Measurements from ENCODE around the gene NPEPL1.
"Not testable (repeated sequence)": the region's sequence is repeated elsewhere in the genome, so short reads cannot be mapped to it uniquely, and the experiment has no call there.

The NPEPL1 gene

GRCh38 chr20:58692579-58693225, at the start of gene NPEPL1:
Gene NPEPL1 (plus strand): TSS chr20:58692800. CDS start chr20:58692901, 101 bp downstream.
- in situ Hi-C loops (cut with HindIII; ENCODE audit: low sequenced_read_pairs): no loop called here

- in situ Hi-C loops (cut with HindIII; ENCODE audit: low sequenced_read_pairs): not testable (repeated sequence)
These were observed 49.7 kb upstream of the NPEPL1 start for GRCh38 chr20:58642896-58643295.

- in situ Hi-C loops (cut with HindIII; ENCODE audit: low sequenced_read_pairs): no loop called here
These were observed 47.1 kb upstream of the NPEPL1 start for GRCh38 chr20:58645412-58645968.

- in situ Hi-C loops (cut with HindIII; ENCODE audit: low sequenced_read_pairs): no loop called here
These were observed 46.3 kb upstream of the NPEPL1 start for GRCh38 chr20:58646257-58646656.

- in situ Hi-C loops (cut with HindIII; ENCODE audit: low sequenced_read_pairs): no loop called here
These were observed 45.9 kb upstream of the NPEPL1 start for GRCh38 chr20:58646703-58647102.

GRCh38 chr20:58647162-58647795, 45.3 kb upstream of the NPEPL1 start:
- in situ Hi-C loops (cut with HindIII; ENCODE audit: low sequenced_read_pairs): no loop called here

GRCh38 chr20:58647796-58648501, 44.7 kb upstream of the NPEPL1 start:
- in situ Hi-C loops (cut with HindIII; ENCODE audit: low sequenced_read_pairs): no loop called here

- in situ Hi-C loops (cut with HindIII; ENCODE audit: low sequenced_read_pairs): not testable (repeated sequence)
These were observed 44.1 kb upstream of the NPEPL1 start for GRCh38 chr20:58648502-58648825.

GRCh38 chr20:58649288-58650180, 43.1 kb upstream of the NPEPL1 start:
- in situ Hi-C loops (cut with HindIII; ENCODE audit: low sequenced_read_pairs): no loop called here

GRCh38 chr20:58650181-58650775, 42.3 kb upstream of the NPEPL1 start:
- in situ Hi-C loops (cut with HindIII; ENCODE audit: low sequenced_read_pairs): no loop called here

GRCh38 chr20:58650776-58651558, 41.6 kb upstream of the NPEPL1 start, which contains the start of gene STX16:
Gene STX16 (plus strand): TSS chr20:58651283. CDS start chr20:58652007, 724 bp downstream.
- in situ Hi-C loops (cut with HindIII; ENCODE audit: low sequenced_read_pairs): no loop called here

- in situ Hi-C loops (cut with HindIII; ENCODE audit: low sequenced_read_pairs): no loop called here
These were observed 41.0 kb upstream of the NPEPL1 start for GRCh38 chr20:58651559-58651945.

- in situ Hi-C loops (cut with HindIII; ENCODE audit: low sequenced_read_pairs): no loop called here
These were observed 40.5 kb upstream of the NPEPL1 start for GRCh38 chr20:58651946-58652605.

GRCh38 chr20:58652606-58653294, 39.9 kb upstream of the NPEPL1 start:
- in situ Hi-C loops (cut with HindIII; ENCODE audit: low sequenced_read_pairs): no loop called here

GRCh38 chr20:58654337-58654736, 38.3 kb upstream of the NPEPL1 start:
- in situ Hi-C loops (cut with HindIII; ENCODE audit: low sequenced_read_pairs): no loop called here

- in situ Hi-C loops (cut with HindIII; ENCODE audit: low sequenced_read_pairs): no loop called here
These were observed 37.1 kb upstream of the NPEPL1 start for GRCh38 chr20:58655328-58656107.

- in situ Hi-C loops (cut with HindIII; ENCODE audit: low sequenced_read_pairs): no loop called here
These were observed 35.8 kb upstream of the NPEPL1 start for GRCh38 chr20:58656831-58657230.

GRCh38 chr20:58657262-58657661, 35.3 kb upstream of the NPEPL1 start:
- in situ Hi-C loops (cut with HindIII; ENCODE audit: low sequenced_read_pairs): no loop called here

Measured in DLD1 (cell line).